GM21825 (cell line): ENCODE data around the gene TMC1.
"Not testable (repeated sequence)": the region's sequence is repeated elsewhere in the genome, so short reads cannot be mapped to it uniquely, and the experiment has no call there.

ENCODE experiments used
- ATAC-seq: cut with Tn5 transposase; IDR thresholded peaks from one replicate; pipeline ENCODE4 v1.9.1; 2021; ENCODE audit warnings: mild to moderate bottlenecking, moderate library complexity; ENCODE audit not compliant: unreplicated experiment

TMC1 gene

GRCh38 chr9:72857624-72857996 is 336.2 kb downstream of the TMC1 start:
- no peak for ATAC-seq

GRCh38 chr9:72858089-72858912 is 336.9 kb downstream of the TMC1 start:
- ATAC-seq: no peak

GRCh38 chr9:72862788-72863187 is 341.4 kb downstream of the TMC1 start:
- ATAC-seq: not testable (repeated sequence)

- ATAC-seq: no peak
Observed at GRCh38 chr9:72863456-72864094, 342.2 kb downstream of the TMC1 start.

GRCh38 chr9:72864327-72864726 is 342.9 kb downstream of the TMC1 start:
- ATAC-seq: no peak

- no peak for ATAC-seq
Observed at GRCh38 chr9:72871685-72872084, 350.3 kb downstream of the TMC1 start.

GRCh38 chr9:72872718-72873117 is 351.3 kb downstream of the TMC1 start:
- ATAC-seq: no peak

- no peak for ATAC-seq
Observed at GRCh38 chr9:72873456-72873855, 352.0 kb downstream of the TMC1 start.

- no peak for ATAC-seq
Observed at GRCh38 chr9:72874344-72874743, 352.9 kb downstream of the TMC1 start.

GRCh38 chr9:72875221-72875620 is 353.8 kb downstream of the TMC1 start:
- no peak for ATAC-seq

- no peak for ATAC-seq
Observed at GRCh38 chr9:72880821-72881220, 359.4 kb downstream of the TMC1 start.

GRCh38 chr9:72882117-72882775 is 360.8 kb downstream of the TMC1 start:
- no peak for ATAC-seq

GRCh38 chr9:72883875-72884274 is 362.5 kb downstream of the TMC1 start:
- ATAC-seq: no peak

GRCh38 chr9:72884508-72884907 is 363.1 kb downstream of the TMC1 start:
- no peak for ATAC-seq
